ENCODE measurements around the gene MOB3A.

- TF ChIP-seq GATA2 (IDR thresholded peaks at IDR 0.05; ENCODE audit: low read depth, low read length) (no peak), GATA3 (IDR thresholded peaks at IDR 0.05; ENCODE audit: low read depth, low read length) (no peak)
These were observed 30.9 kb upstream of the MOB3A start for GRCh38 chr19:2126879-2127518.

All from SH-SY5Y (cell line).